ENCODE measurements around the gene ADGRB3.

DNA sequence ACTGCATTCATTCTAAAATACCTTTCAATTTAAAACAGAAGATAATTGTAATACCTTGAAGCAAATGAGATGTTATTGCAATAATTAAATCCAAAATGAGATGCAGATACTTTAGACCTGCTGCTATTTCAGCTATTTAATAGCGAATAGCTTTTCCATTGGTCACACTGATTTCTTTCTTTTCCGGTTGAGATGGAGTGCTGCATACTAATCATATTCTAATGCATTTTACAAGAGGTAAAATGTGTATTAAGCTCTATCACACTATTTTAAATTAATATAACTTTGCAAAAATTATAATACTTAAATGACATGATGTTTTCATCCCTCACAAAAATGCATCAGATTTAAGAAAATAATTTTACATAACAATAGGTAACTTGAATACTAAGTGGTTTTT, 74.0 kb downstream of the ADGRB3 start:
- TF ChIP-seq, protein P1, sequence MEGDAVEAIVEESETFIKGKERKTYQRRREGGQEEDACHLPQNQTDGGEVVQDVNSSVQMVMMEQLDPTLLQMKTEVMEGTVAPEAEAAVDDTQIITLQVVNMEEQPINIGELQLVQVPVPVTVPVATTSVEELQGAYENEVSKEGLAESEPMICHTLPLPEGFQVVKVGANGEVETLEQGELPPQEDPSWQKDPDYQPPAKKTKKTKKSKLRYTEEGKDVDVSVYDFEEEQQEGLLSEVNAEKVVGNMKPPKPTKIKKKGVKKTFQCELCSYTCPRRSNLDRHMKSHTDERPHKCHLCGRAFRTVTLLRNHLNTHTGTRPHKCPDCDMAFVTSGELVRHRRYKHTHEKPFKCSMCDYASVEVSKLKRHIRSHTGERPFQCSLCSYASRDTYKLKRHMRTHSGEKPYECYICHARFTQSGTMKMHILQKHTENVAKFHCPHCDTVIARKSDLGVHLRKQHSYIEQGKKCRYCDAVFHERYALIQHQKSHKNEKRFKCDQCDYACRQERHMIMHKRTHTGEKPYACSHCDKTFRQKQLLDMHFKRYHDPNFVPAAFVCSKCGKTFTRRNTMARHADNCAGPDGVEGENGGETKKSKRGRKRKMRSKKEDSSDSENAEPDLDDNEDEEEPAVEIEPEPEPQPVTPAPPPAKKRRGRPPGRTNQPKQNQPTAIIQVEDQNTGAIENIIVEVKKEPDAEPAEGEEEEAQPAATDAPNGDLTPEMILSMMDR (IDR thresholded peaks at IDR 0.05; ENCODE audit: extremely low read depth in 1 of 2, insufficient read depth in 1 of 2, low read depth in 1 of 2, low read length in 2 of 2) = no peak
- TF ChIP-seq POLR2AphosphoS5 (IDR thresholded peaks at IDR 0.05; ENCODE audit: insufficient read depth, low read depth, low read length) = no peak
- no peak for TF ChIP-seq EZH2 (IDR thresholded peaks at IDR 0.05; ENCODE audit: borderline replicate concordance, low read depth, low read length, severe bottlenecking)
- TF ChIP-seq POLR2A (IDR thresholded peaks at IDR 0.05; ENCODE audit: low read depth, low read length) = no peak
- no peak for TF ChIP-seq MYC (IDR thresholded peaks at IDR 0.05; ENCODE audit: low read depth, low read length)
- TF ChIP-seq, protein P2, sequence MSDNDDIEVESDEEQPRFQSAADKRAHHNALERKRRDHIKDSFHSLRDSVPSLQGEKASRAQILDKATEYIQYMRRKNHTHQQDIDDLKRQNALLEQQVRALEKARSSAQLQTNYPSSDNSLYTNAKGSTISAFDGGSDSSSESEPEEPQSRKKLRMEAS (IDR thresholded peaks at IDR 0.05; ENCODE audit: insufficient read depth, insufficient read length) = no peak
- no peak for TF ChIP-seq FOS (IDR thresholded peaks at IDR 0.05; ENCODE audit: borderline replicate concordance, insufficient read depth, low read length)
